ENCODE measurements around the gene GALNTL6. TPM values are rescaled to one million over a fixed set of nuclear protein-coding genes. Genes with fewer than 3 reads are reported as not detected.
A peak's percentile ranks its signal among the peaks of the same experiment; 100 is the strongest.

GALNTL6 gene
- polyA plus RNA-seq, 1 donor from 2014 or later = 14.9 TPM

GRCh38 chr4:172134521-172134920, 321.3 kb downstream of the GALNTL6 start (continued):
- TF ChIP-seq EZH2 (IDR thresholded peaks at IDR 0.05; ENCODE audit: borderline replicate concordance, insufficient read depth, low read length, poor library complexity, severe bottlenecking) = no peak
- TF ChIP-seq POLR2AphosphoS5 (IDR thresholded peaks at IDR 0.05) = no peak

- no peaks in the 10 kb centered on the region for H3K9me2 ChIP-seq (ENCODE audit: insufficient read depth, low read length)
- H3K79me2 ChIP-seq (replicated peaks; ENCODE audit: insufficient read depth, low read length) = no peaks in the 10 kb centered on the region
- H3K27ac ChIP-seq (ENCODE audit: low read length) = no peak overlapping the region
- H3K9me3 ChIP-seq (ENCODE audit: low read length) = no peaks in the 10 kb centered on the region
- peak; percentile 29 for TF ChIP-seq REST (IDR thresholded peaks at IDR 0.05; ENCODE audit: borderline replicate concordance)
- TF ChIP-seq SMC3 (conservative IDR thresholded peaks at IDR 0.05; ENCODE audit: poor library complexity) = no peak
- no peak for TF ChIP-seq RAD21 (conservative IDR thresholded peaks at IDR 0.05)
- no peak overlapping the region for H3K9ac ChIP-seq (ENCODE audit: low read length)
- H3K36me3 ChIP-seq (ENCODE audit: insufficient read depth, low read length) = no peaks in the 10 kb centered on the region
- H4K20me1 ChIP-seq (ENCODE audit: insufficient read depth) = no peaks in the 10 kb centered on the region
- H3K4me3 ChIP-seq (ENCODE audit: low read length) = no peak overlapping the region
- H2AFZ ChIP-seq (ENCODE audit: low read depth, low read length) = no peak overlapping the region
- H3K4me2 ChIP-seq (ENCODE audit: low read length) = peak overlapping the region; percentile 6
- no peaks in the 10 kb centered on the region for H3F3A ChIP-seq (ENCODE audit: insufficient read depth, low read length, poor library complexity, severe bottlenecking)
- H3K27me3 ChIP-seq (ENCODE audit: insufficient read depth, low read depth, low read length) = no peaks in the 10 kb centered on the region
These were observed 327.8 kb downstream of the GALNTL6 start for GRCh38 chr4:172141025-172141424.

GRCh38 chr4:172142281-172142741, 329.1 kb downstream of the GALNTL6 start:
- Histone ChIP-seq H3K9me2 (ENCODE audit: insufficient read depth, low read length) (no peaks in the 10 kb centered on the region), H3K27ac (ENCODE audit: low read length) (no peak overlapping the region), H3K4me2 (ENCODE audit: low read length) (no peak overlapping the region), H3K4me3 (ENCODE audit: low read length) (no peak overlapping the region), H3K79me2 (replicated peaks; ENCODE audit: insufficient read depth, low read length) (no peaks in the 10 kb centered on the region), H3F3A (ENCODE audit: insufficient read depth, low read length, poor library complexity, severe bottlenecking) (no peaks in the 10 kb centered on the region), H3K36me3 (ENCODE audit: insufficient read depth, low read length) (no peaks in the 10 kb centered on the region), H3K27me3 (ENCODE audit: insufficient read depth, low read depth, low read length) (no peaks in the 10 kb centered on the region), H3K9me3 (ENCODE audit: low read length) (no peaks in the 10 kb centered on the region), H2AFZ (ENCODE audit: low read depth, low read length) (no peak overlapping the region), H4K20me1 (ENCODE audit: insufficient read depth) (no peaks in the 10 kb centered on the region), H3K9ac (ENCODE audit: low read length) (no peak overlapping the region)
- TF ChIP-seq MXI1 (conservative IDR thresholded peaks at IDR 0.05; ENCODE audit: poor library complexity, severe bottlenecking) (no peak), TAF1 (IDR thresholded peaks at IDR 0.05; ENCODE audit: low read depth) (no peak), RAD21 (conservative IDR thresholded peaks at IDR 0.05) (no peak), REST (IDR thresholded peaks at IDR 0.05; ENCODE audit: borderline replicate concordance) (no peak), SMC3 (conservative IDR thresholded peaks at IDR 0.05; ENCODE audit: poor library complexity) (no peak), EZH2 (IDR thresholded peaks at IDR 0.05; ENCODE audit: borderline replicate concordance, insufficient read depth, low read length, poor library complexity, severe bottlenecking) (no peak), POLR2AphosphoS5 (IDR thresholded peaks at IDR 0.05) (no peak), CTCF (IDR thresholded peaks at IDR 0.05; ENCODE audit: poor library complexity, severe bottlenecking) (no peak), EP300 (conservative IDR thresholded peaks at IDR 0.05; ENCODE audit: poor library complexity, severe bottlenecking) (no peak)
